Bronchial epithelial cell (primary cell): ENCODE results near the gene LRRC28. TPM values are rescaled to one million over a fixed set of nuclear protein-coding genes. Genes with fewer than 3 reads are reported as not detected.

Experiments used
- DNase-seq: peaks from one replicate; pipeline ENCODE4 v3.0.0-alpha.2; 2010; ENCODE audit warnings: low read depth
- FAIRE-seq: peaks from 2 replicates; lab custom pipeline; 2011; peaks lifted over from hg19 to GRCh38; lab: Jason Lieb, UNC
- H3K27me3 ChIP-seq: 2 replicates; pipeline ENCODE4 v1.5.1; 2011; ENCODE audit warnings: low read length; ENCODE audit not compliant: control insufficient read depth, insufficient read depth
- H3K36me3 ChIP-seq: 2 replicates; pipeline ENCODE4 v1.5.1; 2011; ENCODE audit warnings: low read length; ENCODE audit not compliant: control insufficient read depth, insufficient read depth
- H3K4me3 ChIP-seq: 2 replicates; pipeline ENCODE4 v1.5.1; 2011; ENCODE audit warnings: mild to moderate bottlenecking, low read depth, low read length, control low read depth
- total RNA-seq: library from RNA; depleted of rRNA; stranded (reverse); fragments of >200 nt; gene quantifications from 2 replicates; pipeline ENCODE4 v1.2.1, GENCODE V29; 2014
- TF ChIP-seq, protein P1 (sequence below): IDR thresholded peaks from 2 replicates; pipeline ENCODE4 v1.5.1; 2011; ENCODE audit warnings: mild to moderate bottlenecking, moderate library complexity, low read length, control low read depth, inconsistent platforms; ENCODE audit not compliant: insufficient read depth, severe bottlenecking

The LRRC28 gene
- total RNA-seq, 1 donor from 2014 or later, result 15.8 TPM

DNA sequence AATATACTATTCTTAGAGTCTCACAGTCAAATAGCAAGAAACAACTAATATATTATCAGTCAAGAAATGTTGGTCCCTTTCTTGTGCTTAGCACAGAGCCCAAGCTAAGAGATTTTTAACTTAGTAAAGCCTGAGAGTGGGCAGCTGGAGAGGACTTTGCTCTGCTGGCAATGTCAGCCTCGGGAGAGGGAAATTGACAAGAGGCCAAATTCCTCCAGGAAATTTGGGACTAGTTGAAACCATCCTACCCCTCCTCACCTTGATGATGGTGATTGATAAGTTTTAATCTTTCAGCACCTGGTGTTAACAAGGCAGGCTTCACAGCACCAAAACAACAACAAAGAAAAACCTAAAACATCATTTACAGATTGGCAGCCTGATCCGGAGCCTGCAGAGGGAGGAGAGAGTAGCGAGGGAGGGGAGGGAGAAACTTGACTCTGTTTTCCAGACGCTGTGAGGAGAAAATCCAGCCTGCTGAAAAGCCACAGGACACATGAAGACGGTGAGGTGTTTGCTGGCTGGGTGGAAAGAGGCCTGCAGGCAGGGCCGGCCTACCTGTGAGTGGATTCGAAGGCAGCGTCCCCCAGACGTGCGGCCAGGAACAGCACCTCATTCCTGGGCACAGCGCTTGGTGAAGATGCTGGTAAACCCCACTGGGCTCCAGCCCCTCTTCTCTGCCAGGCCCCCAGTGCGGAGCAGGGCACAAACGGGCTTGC lies 150.9 kb downstream of the LRRC28 start:
- TF ChIP-seq, protein P1, sequence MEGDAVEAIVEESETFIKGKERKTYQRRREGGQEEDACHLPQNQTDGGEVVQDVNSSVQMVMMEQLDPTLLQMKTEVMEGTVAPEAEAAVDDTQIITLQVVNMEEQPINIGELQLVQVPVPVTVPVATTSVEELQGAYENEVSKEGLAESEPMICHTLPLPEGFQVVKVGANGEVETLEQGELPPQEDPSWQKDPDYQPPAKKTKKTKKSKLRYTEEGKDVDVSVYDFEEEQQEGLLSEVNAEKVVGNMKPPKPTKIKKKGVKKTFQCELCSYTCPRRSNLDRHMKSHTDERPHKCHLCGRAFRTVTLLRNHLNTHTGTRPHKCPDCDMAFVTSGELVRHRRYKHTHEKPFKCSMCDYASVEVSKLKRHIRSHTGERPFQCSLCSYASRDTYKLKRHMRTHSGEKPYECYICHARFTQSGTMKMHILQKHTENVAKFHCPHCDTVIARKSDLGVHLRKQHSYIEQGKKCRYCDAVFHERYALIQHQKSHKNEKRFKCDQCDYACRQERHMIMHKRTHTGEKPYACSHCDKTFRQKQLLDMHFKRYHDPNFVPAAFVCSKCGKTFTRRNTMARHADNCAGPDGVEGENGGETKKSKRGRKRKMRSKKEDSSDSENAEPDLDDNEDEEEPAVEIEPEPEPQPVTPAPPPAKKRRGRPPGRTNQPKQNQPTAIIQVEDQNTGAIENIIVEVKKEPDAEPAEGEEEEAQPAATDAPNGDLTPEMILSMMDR, result no peak
- H3K36me3 ChIP-seq, result no peaks in the 10 kb centered on the region
- H3K4me3 ChIP-seq, result no peak overlapping the region
- no peaks in the 10 kb centered on the region for H3K27me3 ChIP-seq
- DNase-seq, result no peak
- FAIRE-seq, result peak; percentile 68

DNA sequence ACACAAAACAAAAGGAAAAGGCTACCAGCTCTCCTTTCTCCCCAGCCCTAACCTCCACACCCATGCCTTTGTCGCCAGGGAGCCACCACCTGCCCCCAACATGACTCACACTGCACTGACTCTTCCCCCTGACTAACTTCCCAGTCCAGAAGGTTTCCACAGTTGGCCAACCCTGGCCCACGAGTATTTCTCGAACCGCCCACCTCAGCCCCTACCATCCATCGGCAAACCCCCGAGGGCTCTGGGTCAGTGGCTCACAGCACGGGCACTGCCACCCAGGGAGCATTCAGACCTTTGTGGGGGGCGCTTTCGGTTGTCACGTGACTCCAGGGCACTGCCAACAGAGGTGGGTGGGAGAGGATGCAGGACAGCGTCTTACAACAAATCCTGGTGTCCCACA lies 152.3 kb downstream of the LRRC28 start:
- TF ChIP-seq, protein P1, result no peak
- no peak for DNase-seq
- no peak overlapping the region for H3K4me3 ChIP-seq
- no peak for FAIRE-seq
- H3K36me3 ChIP-seq, result no peaks in the 10 kb centered on the region
- H3K27me3 ChIP-seq, result no peaks in the 10 kb centered on the region

DNA sequence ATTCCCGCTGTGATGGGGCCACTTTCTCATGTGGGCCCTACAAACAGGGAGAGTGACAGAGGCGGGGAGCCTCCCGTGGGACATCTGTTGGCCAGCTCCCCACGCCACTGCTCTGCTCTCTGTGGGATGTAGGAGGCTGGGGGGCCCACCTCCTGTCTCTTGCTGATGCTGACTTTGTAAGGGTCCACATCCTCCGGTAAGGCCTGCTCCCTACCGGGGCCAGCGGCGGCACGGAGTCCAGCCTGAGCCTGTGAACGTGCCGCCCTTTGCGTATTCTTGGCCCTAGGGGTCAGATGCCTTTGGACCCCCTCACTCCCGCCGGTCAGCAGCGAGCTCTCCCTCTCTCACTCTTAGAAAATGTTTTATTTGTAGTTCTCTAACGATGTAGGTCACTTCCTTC lies 153.2 kb downstream of the LRRC28 start:
- TF ChIP-seq, protein P1, result no peak
- no peaks in the 10 kb centered on the region for H3K27me3 ChIP-seq
- H3K36me3 ChIP-seq, result no peaks in the 10 kb centered on the region
- FAIRE-seq (no peak), DNase-seq (no peak)
- H3K4me3 ChIP-seq, result no peak overlapping the region

DNA sequence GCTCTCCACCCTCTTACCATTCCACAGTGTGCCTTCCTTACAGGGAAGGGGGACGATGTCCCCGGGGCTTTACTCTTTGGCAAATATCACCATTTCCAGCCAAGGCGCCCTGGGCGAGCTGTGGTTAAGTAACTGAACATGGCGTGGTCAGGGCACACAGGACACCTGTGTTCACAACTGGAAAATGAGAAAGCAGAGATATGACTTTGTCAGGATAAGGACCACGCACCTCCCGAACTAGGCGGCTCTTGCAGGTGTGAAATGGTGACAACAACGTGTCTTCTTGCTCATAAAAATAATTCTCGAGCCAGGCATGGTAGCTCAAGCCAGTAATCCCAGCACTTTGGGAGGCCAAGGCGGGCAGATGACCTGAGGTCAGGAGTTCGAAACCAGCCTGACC lies 154.8 kb downstream of the LRRC28 start:
- no peaks in the 10 kb centered on the region for H3K27me3 ChIP-seq
- no peak for FAIRE-seq
- TF ChIP-seq, protein P1, result no peak
- H3K4me3 ChIP-seq, result no peak overlapping the region
- no peak for DNase-seq
- no peaks in the 10 kb centered on the region for H3K36me3 ChIP-seq

DNA sequence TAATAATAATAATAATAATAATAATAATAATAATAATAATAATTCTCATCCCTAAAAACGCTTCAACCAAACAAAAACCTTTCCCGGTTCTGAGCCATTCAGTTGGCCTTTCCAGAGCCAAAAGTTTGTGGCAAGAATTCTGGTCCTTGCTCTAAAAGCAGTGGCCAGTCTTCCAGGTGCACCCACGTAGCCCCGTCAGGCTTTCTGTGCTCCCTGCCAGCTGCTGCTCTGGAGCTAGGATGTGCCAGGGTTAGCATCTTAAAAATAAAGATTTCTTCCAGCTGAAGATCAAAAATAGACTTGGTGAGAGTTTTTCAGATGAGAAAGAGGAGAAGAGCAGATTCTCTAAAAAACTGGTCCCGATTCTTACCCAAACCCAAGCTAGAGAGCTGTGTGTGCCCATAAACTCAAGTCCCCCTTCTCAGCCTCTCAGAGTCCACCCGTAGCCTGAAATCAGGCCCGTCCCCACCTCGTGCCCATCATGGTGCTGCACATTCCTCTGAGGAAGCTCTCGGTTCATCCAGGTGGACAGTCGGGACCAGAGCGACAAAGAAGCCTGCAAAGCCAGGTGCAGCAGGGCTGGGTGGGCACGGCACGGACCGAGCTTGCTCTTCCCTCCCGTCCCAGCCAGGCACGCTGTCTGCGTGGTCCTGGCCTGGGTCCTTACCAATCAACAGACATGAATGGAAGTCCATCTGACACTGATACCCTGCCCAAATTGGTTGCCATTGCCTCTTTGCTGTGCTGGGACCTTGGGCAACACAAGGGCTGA lies 155.6 kb downstream of the LRRC28 start:
- DNase-seq, result no peak
- no peak for FAIRE-seq
- Histone ChIP-seq H3K36me3 (no peaks in the 10 kb centered on the region), H3K27me3 (no peaks in the 10 kb centered on the region), H3K4me3 (no peak overlapping the region)
- TF ChIP-seq, protein P1, result no peak
